GM19324 (cell line): ENCODE measurements around the gene GSK3A.

Experiments used
- ATAC-seq: cut with Tn5 transposase; IDR thresholded peaks from one replicate; pipeline ENCODE4 v1.9.1; 2021; ENCODE audit warnings: mild to moderate bottlenecking, moderate library complexity; ENCODE audit not compliant: unreplicated experiment, low FRiP score

GSK3A gene

DNA sequence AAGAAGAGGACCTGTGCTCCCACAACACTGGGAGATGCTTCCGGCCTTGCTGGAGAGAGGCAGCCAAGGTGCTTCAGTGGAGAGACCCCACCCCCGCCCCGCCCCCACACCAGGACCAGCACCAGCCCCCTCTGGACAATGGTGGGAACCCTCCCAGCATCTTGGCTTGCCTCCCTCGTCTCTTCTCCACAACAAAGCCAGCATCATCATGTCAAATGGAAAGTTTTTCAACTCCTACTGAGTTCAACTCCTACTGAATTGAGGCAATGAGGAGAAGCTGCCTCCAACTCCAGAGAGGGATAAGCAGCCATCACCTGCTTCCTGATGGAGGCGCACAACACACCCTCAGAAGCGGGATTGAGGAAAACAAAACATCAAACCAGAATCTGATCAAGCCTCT lies 37.7 kb downstream of the GSK3A start:
- ATAC-seq: no peak

DNA sequence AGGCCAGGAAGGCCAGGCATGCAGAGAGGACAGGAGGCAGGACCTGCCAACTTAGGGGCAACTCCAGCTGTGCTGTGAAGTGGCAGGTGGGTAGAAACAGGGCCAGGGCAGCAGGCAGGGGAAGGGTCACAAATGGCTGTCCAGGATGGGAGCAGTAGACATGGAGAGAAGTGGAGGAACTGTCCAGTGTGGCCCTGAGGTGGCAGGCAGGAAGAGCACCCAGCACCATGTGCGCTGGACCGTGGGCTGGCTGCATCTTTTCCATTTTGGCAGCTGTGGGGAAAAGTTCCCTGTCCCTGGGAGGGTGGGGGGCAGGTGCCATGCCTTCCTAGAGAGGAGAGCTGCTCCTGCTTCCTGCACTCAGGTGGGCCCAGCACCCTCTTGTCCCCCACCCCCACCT lies 38.7 kb downstream of the GSK3A start:
- ATAC-seq: no peak

DNA sequence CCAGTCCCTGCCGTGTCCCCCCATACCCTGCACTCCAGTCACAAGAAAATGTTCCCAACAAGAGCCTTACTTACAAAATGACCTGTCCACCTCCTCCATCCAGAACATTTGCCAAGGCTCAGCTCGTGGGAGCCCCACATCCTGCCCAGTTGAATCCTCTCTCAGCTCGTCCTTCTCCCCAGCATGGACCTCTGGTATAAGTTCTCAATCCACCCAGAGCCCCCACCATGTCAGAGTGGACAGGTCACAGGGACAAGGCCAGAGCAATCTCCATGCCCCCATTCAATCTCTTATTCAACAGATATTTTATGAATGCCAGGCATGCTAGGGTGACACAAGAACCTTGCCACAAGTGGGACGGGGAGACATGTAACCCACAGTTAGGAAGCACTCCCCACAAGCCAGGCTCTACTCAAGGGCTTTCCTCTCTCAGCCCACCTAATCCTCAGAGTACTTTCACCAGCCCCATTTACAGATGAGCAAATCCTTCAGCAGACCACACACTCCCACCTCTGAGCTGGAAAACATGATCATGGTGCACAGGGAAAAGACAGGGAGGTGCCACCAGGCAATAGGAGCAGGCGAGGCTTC lies 40.0 kb downstream of the GSK3A start:
- no peak for ATAC-seq

DNA sequence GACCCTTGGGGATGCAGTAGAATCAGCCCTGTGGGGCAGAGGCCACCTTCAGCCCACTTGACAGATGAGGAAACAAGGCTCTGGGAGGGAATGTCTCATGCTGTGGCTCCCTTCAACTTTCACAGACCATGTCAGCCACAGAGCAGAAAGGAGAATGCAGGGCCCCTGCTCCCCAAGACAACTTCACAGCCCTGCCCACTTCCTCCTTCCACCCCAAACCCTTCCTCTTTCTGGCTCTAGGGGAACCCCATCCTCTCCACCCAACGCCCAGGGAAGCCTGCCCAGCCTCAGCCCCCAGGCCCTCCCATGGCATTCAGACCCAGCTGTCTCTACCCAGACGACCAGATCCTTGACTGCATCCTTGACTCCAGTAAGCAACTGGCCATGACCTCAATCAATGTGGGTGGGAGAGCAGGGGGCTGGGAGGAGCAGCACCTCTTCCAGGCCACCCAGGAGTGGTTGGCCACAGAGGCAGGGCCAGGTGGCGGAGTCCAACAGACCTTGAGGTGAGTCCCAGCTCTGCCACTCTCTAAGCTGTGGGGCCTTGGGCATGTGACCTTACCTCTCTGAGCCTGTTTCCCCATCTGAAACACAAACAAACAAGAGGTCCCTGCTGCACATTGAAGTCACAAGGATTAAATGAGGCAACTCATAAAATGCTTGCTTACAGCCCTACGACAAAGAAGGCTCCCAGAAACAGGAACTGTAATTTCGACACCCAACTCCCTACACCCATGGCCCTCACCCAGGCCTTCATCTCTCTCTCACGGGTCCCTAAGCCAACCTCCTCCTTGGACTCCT lies 40.7 kb downstream of the GSK3A start:
- no peak for ATAC-seq

DNA sequence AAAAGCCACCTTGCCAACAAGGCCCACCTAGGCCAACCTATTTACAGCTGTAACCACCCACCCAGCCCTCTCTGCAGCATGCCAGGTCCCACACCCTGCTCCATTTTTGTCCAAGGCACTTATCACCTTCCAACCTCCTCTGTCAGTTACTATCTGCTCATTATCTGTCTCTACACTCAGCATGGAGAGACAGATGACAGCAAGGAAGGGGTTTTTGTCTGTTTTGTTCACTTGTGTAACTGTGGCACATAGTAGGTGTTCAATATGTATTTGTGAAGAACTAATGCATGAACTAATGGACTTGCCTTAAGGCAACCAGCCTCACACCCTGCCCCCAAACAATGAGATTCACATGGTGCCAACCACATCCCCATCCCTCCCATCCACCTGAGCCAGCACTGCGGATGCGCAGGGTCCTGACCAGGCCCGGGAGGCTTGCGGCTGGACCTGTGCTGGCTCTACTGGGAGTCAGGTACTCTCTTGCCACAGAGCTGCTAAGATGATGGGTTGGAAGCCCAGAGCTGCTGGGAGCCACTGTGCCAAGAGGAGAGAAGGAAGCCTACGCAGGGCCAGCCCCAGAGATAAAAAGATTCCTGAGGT lies 42.2 kb downstream of the GSK3A start:
- ATAC-seq: no peak

DNA sequence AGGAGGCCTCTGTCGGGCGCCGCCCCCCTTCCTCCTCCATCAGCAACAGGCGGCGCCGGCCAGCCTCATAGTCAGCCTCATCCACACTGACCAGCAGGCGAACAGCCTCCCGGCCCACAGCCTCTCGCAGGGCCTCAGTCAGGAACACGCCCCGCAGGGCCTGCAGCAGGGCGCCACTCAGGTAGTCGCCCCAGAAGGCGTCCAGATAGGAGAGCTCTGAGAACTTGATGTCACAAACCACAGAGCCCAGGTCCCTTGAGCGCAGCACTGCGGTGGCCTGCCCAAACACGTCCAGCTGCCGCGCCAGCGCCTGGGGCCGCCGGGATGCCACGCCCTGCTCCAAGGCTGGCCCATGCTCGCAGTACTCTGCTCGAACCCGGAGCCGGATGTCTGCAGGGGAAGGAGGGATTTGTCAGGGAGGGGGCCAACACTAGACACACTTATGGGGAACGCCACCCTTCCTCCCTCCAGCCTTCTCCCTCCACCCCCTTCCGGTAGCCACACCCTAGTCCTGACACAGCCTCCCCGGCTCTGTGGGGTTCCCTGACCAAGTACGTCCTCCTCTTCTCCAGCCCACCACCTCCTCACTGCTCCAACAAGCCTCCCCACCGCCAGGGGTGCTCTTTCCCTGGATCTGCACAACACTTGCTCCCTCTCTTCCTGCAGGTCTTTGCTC lies 42.8 kb downstream of the GSK3A start:
- ATAC-seq: peak; percentile 41

DNA sequence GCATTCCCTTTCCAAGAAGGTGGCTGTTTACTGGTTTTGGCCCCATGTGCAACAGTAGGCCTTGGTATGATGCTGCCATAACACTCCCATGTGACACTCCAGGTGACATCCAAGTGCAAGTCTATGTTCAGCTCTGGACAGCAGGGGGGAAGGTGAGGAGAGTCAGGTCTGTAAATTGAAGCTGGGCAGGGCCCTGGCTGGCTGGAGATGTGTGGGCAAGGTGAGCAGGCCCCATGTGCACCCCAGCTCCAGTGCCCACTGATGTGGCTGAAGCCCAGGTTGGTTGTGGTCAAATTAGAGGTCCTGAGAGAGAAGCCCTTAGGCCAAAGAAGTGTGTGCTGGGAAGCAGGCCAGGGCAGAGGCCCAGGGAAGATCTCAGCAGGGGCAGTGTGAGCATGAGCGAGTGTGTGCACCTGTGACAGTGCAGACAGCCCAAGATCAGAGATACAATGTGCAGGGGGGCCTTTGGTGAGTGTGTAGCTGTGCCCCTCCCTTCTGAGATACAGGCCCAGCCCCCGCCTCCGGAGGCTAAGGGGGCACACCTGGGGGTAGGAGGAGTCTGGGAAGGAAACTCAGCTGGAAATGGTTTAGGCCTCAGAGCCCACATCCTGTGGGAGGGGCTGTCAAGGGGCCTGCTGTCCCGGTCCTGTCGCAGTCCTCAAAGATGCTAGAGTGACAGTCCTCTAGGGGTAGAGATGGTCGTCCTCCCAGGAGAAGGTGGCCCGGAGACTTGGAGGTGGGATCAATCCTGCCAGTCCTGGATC lies 43.5 kb downstream of the GSK3A start:
- ATAC-seq: peak; percentile 48

DNA sequence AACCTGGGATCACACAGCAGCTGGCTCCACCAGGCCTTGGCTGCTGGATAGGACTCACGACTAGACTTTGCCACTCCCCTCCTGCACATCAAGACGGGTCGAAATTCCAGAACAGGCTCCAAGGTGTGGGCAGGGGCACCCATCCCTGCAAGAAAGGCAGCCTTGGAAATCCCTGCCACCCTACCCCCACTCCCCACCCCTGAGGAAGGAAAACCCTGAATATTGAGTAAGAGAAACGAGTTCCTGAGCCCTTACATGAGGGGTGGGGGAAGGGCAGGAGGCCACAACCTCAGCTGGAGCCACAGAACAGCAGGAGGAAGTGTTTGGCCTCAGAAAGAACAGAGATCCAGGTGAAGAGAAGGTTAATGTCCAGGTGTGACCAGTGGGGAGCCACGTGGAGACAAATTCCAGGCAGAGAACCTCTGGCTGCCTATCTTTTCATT lies 45.0 kb downstream of the GSK3A start:
- no peak for ATAC-seq

DNA sequence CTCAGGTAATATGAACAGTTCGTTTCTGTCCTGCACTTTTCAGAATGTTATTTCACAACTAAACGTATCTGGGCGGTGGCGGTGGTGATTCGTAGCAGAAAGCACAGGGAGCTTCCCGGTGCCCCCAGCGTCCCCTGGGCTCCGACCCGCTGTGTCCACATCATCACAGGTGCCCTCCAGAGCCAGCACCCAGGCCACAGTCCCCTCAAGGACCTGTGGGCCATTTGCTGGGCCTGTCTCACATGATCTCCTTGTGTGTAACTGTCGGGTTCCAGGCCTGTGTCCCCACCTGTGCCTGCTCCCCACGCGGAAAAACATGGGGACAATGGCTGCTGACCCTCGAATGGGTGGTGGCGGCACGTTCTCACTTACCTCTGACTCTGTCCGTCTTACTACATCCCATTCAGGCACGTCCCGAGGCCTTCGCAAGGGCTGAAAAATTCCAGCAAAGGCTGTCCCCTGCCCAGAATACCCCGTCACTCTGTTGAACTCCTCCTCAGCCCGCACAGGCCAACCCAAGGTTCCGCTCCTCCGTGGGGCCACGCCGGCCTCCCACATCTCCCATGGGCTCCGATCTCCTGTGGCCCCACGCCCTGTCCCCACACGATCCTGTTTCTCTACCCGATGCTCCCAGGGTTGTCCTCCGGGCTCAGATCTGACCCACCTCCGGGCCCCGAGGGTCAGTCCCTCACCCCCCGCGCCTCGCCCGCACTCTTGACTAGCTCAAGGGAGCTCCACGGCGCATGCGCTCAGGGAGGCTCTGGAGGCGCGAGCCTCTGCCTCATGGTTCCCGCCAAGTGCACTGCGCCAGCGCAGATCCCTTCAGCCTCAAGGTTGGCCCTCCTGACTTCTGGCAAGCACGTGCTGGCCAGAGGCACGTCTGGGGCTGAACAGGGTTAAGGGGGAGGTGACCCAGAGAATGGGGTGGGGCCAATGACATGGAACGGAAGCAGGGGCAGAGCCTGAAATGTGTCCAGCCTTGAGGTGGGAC lies 46.1 kb downstream of the GSK3A start:
- ATAC-seq: no peak

DNA sequence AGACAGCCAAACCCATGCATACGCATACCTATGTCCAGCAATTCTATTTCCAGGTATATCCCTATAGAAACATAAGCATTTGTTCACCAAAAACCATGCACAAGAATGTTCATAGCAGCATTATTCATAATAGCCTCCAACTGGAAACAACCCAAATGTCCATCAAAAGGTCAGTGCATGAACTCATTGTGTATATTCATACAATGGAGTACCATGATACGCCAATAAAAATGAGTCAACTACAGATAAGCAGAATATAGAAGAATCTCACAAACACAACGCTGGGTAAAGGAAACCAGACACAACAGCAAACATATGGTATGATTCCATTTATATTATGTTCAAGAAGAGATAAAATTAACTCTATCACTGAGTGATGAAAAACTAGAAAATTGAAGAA lies 48.7 kb downstream of the GSK3A start:
- no peak for ATAC-seq

DNA sequence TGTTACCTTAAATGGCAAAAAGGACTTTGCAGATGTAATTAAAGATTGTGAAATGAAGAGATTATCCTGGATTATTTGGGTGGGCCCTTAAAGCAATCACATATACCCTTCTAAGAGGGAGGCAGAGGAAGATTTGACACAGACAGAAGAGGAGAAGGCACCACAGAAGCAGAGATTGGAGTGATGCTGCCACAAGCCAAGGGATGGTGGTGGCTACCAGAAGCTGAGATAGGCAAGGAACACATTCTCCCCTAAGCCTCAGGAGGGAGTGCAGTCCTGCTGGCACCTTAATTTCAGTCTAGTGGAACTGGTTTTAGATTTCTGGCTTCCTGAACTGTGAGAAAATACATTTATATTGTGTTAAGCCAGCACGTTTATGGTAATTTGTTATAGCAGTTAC lies 49.1 kb downstream of the GSK3A start:
- no peak for ATAC-seq

DNA sequence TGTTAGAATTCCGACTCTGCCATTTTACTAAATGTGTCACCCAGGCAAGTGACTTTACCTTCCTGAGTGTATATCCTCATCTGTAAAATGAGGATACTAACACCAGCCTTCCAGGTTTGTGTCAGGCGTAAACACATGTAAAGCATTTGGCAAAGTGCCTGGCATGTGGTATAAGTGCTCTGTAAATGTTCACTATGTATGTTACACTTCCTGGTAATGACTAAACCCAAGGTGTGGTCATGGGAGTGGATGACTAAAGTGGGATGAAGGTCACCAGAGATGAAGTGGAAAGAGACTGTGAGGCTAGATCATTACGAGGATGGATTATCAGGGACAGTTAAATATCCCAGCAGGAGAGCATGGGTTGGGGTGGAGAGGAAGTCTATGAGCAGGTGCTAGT lies 50.5 kb downstream of the GSK3A start:
- ATAC-seq: no peak

DNA sequence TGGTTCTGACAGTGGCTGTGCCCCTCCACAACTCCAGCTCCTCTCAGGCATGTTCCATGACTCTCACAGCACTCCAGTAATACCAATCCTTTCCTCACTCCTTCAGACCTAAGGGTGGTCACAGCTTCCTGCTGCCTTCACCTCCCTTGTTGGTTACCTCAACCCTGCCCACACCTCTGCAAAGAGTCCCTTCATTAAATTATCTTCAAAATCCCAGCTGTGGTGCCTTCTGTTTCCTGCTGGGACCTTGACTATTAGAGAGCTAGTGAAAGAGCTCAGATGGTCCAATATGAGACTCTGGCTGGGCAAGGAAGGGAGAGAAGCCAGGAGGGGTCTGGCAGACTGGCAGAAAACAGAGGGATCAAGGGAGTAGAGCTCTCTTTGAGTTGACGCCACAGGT lies 51.1 kb downstream of the GSK3A start:
- ATAC-seq: no peak

DNA sequence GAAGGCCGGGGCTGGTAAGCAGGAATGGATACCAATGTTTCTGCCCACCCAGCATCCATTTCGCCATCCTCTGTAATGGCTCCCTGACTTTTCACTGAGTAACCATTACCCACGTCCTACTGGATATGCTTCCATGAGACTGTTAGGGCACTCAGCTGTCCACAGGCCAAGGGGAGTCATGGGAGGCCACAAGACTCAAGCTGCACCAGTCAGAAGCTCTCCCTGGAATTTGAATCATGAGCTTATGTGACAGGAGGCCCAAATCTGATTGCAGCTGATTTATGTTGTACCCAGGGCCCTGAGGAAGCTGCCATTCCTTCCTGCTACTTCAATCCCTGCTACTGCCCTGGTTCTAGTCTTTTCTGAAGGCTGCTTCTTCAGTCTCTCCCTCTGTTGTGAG lies 53.3 kb downstream of the GSK3A start:
- ATAC-seq: no peak

DNA sequence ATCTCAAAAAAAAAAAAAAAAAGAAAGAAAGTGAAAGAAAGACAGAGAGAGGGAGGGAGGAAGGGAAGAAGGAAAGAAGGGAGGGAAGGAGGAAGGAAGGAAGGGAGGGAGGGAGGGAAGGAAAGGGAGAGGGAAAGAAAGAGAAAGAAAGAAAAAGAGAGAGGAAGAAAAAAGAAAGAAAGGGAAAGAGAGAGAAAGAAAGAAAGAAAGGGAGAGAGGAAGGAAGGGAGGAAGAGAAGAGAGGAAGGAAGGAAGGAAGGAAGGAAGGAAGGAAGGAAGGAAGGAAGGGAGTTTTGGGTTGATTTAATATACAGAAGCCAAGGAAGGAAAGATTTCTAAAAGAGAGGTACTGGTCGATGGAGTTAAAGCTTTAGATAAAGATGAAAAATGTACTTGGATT lies 53.7 kb downstream of the GSK3A start:
- ATAC-seq: no peak

DNA sequence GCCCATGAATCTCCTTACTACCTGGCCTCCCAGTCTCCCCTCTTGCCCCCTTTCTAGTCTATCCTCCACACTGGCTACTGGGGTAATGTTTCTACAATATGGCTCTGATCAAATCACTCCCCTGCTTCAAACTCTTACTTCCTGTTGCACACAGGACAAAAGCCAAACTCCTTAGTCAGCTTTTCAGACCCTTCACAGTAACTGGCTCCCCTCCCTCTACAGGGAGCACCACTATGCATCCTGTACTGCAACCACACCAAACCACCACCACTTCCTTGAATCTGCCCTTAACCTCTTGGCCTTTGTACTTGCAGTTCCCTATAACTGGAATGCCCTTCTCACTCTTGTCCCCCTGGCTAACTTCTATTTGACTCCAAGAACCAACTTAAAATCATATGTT lies 57.1 kb downstream of the GSK3A start:
- no peak for ATAC-seq

DNA sequence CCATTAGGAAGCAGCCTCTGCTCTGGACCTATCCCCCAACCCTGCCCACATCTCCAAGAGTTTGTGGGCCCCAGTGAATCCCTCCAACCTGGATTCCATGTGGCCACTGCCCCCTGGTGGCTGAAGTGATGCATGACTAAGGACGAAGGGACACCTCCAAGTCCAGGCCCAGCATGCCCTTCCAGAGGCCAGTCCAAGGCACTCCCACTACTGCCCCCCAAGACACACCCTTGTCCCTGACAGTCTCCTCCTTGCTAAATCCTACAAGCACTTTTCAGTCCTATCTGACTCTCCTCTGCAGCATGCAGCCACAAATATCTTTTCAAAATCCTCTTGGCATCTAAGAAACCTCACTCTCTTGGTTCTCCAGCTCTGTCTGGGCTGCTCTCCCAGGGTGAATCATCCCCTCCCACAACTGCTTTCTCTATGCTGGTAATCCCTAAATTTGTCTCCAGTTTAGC lies 58.0 kb downstream of the GSK3A start:
- ATAC-seq: no peak
